HG03442 (cell line): ENCODE data around the gene INPP1.

Source experiments
- ATAC-seq: cut with Tn5 transposase; IDR thresholded peaks from one replicate; pipeline ENCODE4 v1.9.1; 2021; ENCODE audit warnings: mild to moderate bottlenecking, moderate library complexity; ENCODE audit not compliant: unreplicated experiment

INPP1 gene

GRCh38 chr2:190360965-190361364 lies 17.6 kb downstream of the INPP1 start:
- no peak for ATAC-seq

- ATAC-seq: no peak
Observed at GRCh38 chr2:190361572-190361971, 18.2 kb downstream of the INPP1 start.

GRCh38 chr2:190362894-190363293 lies 19.5 kb downstream of the INPP1 start:
- no peak for ATAC-seq

- ATAC-seq: no peak
Observed at GRCh38 chr2:190365499-190366204, 22.3 kb downstream of the INPP1 start.

- ATAC-seq: no peak
Observed at GRCh38 chr2:190366248-190366753, 22.9 kb downstream of the INPP1 start.

- no peak for ATAC-seq
Observed at GRCh38 chr2:190367091-190367490, 23.7 kb downstream of the INPP1 start.

GRCh38 chr2:190369635-190370034 lies 26.2 kb downstream of the INPP1 start:
- ATAC-seq: no peak

GRCh38 chr2:190376083-190376482 lies 32.7 kb downstream of the INPP1 start:
- no peak for ATAC-seq

- ATAC-seq: no peak
Observed at GRCh38 chr2:190376591-190377245, 33.3 kb downstream of the INPP1 start.

- no peak for ATAC-seq
Observed at GRCh38 chr2:190378880-190379237, 35.5 kb downstream of the INPP1 start.

GRCh38 chr2:190379249-190379964 lies 36.0 kb downstream of the INPP1 start:
- ATAC-seq: no peak

GRCh38 chr2:190380962-190381412 lies 37.6 kb downstream of the INPP1 start:
- no peak for ATAC-seq

- ATAC-seq: peak; percentile 75
Observed at GRCh38 chr2:190382851-190383250, 39.5 kb downstream of the INPP1 start.

- ATAC-seq: no peak
Observed at GRCh38 chr2:190387422-190387821, 44.0 kb downstream of the INPP1 start.

GRCh38 chr2:190396271-190396670 lies 52.9 kb downstream of the INPP1 start:
- ATAC-seq: no peak

GRCh38 chr2:190402986-190403603 lies 59.7 kb downstream of the INPP1 start:
- ATAC-seq: no peak

GRCh38 chr2:190404487-190404886 lies 61.1 kb downstream of the INPP1 start:
- ATAC-seq: no peak

GRCh38 chr2:190405070-190405469 lies 61.7 kb downstream of the INPP1 start:
- no peak for ATAC-seq

GRCh38 chr2:190405995-190406394 lies 62.6 kb downstream of the INPP1 start:
- ATAC-seq: no peak

- ATAC-seq: no peak
Observed at GRCh38 chr2:190406805-190407204, 63.4 kb downstream of the INPP1 start.

GRCh38 chr2:190407246-190407661 lies 63.9 kb downstream of the INPP1 start:
- no peak for ATAC-seq
